Subcutaneous adipose tissue (tissue), 4 donors: ENCODE data around the gene HAS3. TPM values are rescaled to one million over a fixed set of nuclear protein-coding genes. Genes with fewer than 3 reads are reported as not detected.

ENCODE experiments used
- CTCF ChIP-seq: fragments of 450-650 bp; IDR thresholded peaks from one replicate; pipeline ENCODE4 v1.5.1; 2016; ENCODE audit warnings: low read depth, mild to moderate bottlenecking, control low read depth, antibody characterized with exemption, moderate library complexity
- total RNA-seq, 4 donors: library from RNA; depleted of rRNA; stranded (reverse); fragments of >200 nt; gene quantifications; one replicate each; pipeline ENCODE4 v1.1.0, GENCODE V29; 2016

HAS3 gene
- total RNA-seq, 4 donors from 2014 or later: 0.34 to 1.6 (median 1.0) TPM

- no peak for TF ChIP-seq CTCF
These were observed 9.0 kb downstream of the HAS3 start for GRCh38 chr16:69114346-69114975.

DNA sequence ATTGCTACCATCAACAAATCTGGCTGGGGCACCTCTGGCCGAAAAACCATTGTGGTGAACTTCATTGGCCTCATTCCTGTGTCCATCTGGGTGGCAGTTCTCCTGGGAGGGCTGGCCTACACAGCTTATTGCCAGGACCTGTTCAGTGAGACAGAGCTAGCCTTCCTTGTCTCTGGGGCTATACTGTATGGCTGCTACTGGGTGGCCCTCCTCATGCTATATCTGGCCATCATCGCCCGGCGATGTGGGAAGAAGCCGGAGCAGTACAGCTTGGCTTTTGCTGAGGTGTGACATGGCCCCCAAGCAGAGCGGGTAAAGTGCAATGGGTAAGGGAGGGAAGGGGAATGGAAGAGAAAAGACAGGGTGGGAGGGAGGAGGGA, 9.5 kb downstream of the HAS3 start:
- TF ChIP-seq CTCF: no peak

DNA sequence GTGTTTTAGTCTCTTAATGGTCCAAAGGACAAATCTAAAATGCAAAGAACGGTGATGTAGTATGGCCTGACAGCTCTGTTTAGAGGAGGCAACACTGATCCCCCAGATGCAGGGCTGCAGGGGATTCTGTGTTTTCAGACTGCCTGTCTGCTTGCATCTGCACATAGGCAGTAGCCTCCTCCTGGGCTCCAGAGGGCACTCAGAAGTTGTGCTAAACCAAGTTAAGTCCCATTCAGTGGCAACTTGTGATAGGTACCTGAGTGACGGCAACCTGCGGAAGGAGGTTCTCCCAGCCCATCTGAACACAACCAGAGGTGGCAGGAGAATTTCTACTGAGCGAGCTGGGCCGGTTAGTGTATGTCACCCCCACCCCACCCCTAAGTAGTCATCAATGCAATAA, 9.9 kb downstream of the HAS3 start:
- TF ChIP-seq CTCF: no peak

- TF ChIP-seq CTCF: no peak
These were observed 10.4 kb downstream of the HAS3 start for GRCh38 chr16:69115837-69116236.

GRCh38 chr16:69116256-69116875, 10.9 kb downstream of the HAS3 start:
- no peak for TF ChIP-seq CTCF

- TF ChIP-seq CTCF: no peak
These were observed 11.5 kb downstream of the HAS3 start for GRCh38 chr16:69116906-69117305.

DNA sequence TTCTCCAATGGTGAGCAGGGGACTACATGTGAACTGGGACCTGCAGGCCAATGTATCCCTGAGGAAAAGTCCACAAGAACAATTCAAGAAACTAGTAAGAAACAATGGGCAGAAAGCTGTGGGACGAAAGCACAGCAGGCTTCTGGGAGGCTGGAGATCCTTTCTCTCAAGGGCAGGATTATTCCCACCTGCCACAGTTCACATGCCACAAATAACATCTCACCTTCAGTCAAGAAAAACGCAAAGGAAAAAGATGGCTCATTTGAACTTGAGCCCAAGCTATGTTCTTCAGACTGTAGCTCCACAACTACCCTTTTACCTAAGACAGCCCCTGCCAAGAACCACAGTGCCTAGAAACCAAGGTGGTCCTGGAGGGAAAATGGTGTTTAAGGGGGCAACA, 13.0 kb downstream of the HAS3 start:
- no peak for TF ChIP-seq CTCF
